Osteocyte (in vitro differentiated cells): ENCODE results near the gene AP5Z1. TPM values are rescaled to one million over a fixed set of nuclear protein-coding genes. Genes with fewer than 3 reads are reported as not detected.

Experiments
- DNase-seq: peaks from one replicate; pipeline ENCODE4 v3.0.0; 2021; ENCODE audit warnings: mixed read lengths; ENCODE audit not compliant: unreplicated experiment; ENCODE audit errors: extremely low spot score
- H3K27ac Mint-ChIP-seq: one replicate; pipeline ENCODE4 v1.8.0; 2021; ENCODE audit warnings: mild to moderate bottlenecking, mixed read lengths; ENCODE audit not compliant: unreplicated experiment
- H3K27me3 Mint-ChIP-seq: one replicate; pipeline ENCODE4 v1.8.0; 2021; ENCODE audit warnings: mixed read lengths; ENCODE audit not compliant: unreplicated experiment
- H3K36me3 Mint-ChIP-seq: one replicate; pipeline ENCODE4 v1.8.0; 2021; ENCODE audit warnings: mixed read lengths; ENCODE audit not compliant: unreplicated experiment
- H3K4me1 Mint-ChIP-seq: one replicate; pipeline ENCODE4 v1.8.0; 2021; ENCODE audit warnings: mixed read lengths; ENCODE audit not compliant: unreplicated experiment
- H3K4me3 Mint-ChIP-seq: one replicate; pipeline ENCODE4 v1.8.0; 2021; ENCODE audit warnings: mild to moderate bottlenecking, moderate library complexity, mixed read lengths; ENCODE audit not compliant: unreplicated experiment
- H3K9me3 Mint-ChIP-seq: one replicate; pipeline ENCODE4 v1.8.0; 2021; ENCODE audit warnings: mixed read lengths; ENCODE audit not compliant: unreplicated experiment
- CTCF ChIP-seq: fragments of 200-600 bp; sonication (generic); IDR thresholded peaks from 2 replicates; pipeline ENCODE4 v1.5.0; 2021; ENCODE audit warnings: antibody characterized with exemption, mild to moderate bottlenecking, moderate library complexity
- microRNA-seq: library from miRNA; unstranded; fragments of <30 nt; microRNA quantifications from one replicate; pipeline ENCODE4 v1.1.0, GENCODE V29; 2020; ENCODE audit not compliant: unreplicated experiment
- total RNA-seq: library from RNA; stranded (reverse); gene quantifications from 2 replicates; pipeline ENCODE4 v1.2.1, GENCODE V29; 2021

AP5Z1 gene
- total RNA-seq, 1 donor from 2014 or later, result 50.2 TPM

GRCh38 chr7:4840079-4840501, 64.7 kb downstream of the AP5Z1 start:
- Mint-ChIP-seq H3K36me3 (no peaks in the 10 kb centered on the region), H3K4me3 (no peak overlapping the region), H3K4me1 (peaks cover 6% of the 10 kb centered on the region), H3K9me3 (no peaks in the 10 kb centered on the region), H3K27ac (no peak overlapping the region), H3K27me3 (no peaks in the 10 kb centered on the region)
- TF ChIP-seq CTCF, result no peak
- DNase-seq, result no peak

Small RNAs within 50 kb of the gene (microRNA-seq; reads per million reads assigned to microRNA genes)
- gene MIR4656, result not detected

Other genes starting within 250 kb of the AP5Z1 start
- 56.2 and 63.1 TPM in 2 replicates for gene FOXK1, start 93.3 kb upstream of the AP5Z1 start, total RNA-seq
- gene PAPOLB, start 86.4 kb downstream of the AP5Z1 start, total RNA-seq, result 0.10 and 0.13 TPM in 2 replicates
- gene RADIL, start 108.1 kb downstream of the AP5Z1 start, total RNA-seq, result 2.1 and 3.4 TPM in 2 replicates
- not detected in 2 replicates for gene MMD2, start 183.6 kb downstream of the AP5Z1 start, total RNA-seq